MM.1S (cell line): ENCODE measurements around the gene STRN.

Source experiments
- DNase-seq: peaks from one replicate; pipeline ENCODE4 v3.0.0-alpha.2; 2015
- H2AFZ ChIP-seq: fragments of 300-600 bp; sonication (generic); 2 replicates; pipeline ENCODE4 v1.6.0; 2016; ENCODE audit warnings: antibody characterized with exemption, low read length
- H3F3A ChIP-seq: fragments of 300-600 bp; sonication (generic); 2 replicates; pipeline ENCODE4 v1.6.1; 2016; ENCODE audit warnings: mild to moderate bottlenecking, antibody characterized with exemption, low read length, moderate library complexity, mixed read lengths; ENCODE audit not compliant: insufficient read depth
- H3K27ac ChIP-seq: fragments of 300-600 bp; sonication (generic); 2 replicates; pipeline ENCODE4 v1.5.1; 2016; ENCODE audit warnings: mild to moderate bottlenecking, low read length
- H3K27me3 ChIP-seq: fragments of 300-600 bp; sonication (generic); replicated peaks from 2 replicates; pipeline ENCODE4 v1.6.0; 2016; ENCODE audit warnings: low read length; ENCODE audit not compliant: insufficient read depth
- H3K36me3 ChIP-seq: fragments of 300-600 bp; sonication (generic); replicated peaks from 2 replicates; pipeline ENCODE4 v1.6.1; 2016; ENCODE audit warnings: mild to moderate bottlenecking, low read length, mixed read lengths; ENCODE audit not compliant: insufficient read depth
- H3K4me1 ChIP-seq: fragments of 300-600 bp; sonication (generic); 2 replicates; pipeline ENCODE4 v1.6.1; 2016; ENCODE audit warnings: low read length, mixed read lengths
- H3K4me2 ChIP-seq: fragments of 300-600 bp; sonication (generic); 2 replicates; pipeline ENCODE4 v1.6.0; 2016; ENCODE audit warnings: low read depth, low read length
- H3K4me3 ChIP-seq: fragments of 300-600 bp; sonication (generic); 2 replicates; pipeline ENCODE4 v1.5.1; 2016; ENCODE audit warnings: low read length, mixed read lengths
- H3K79me2 ChIP-seq: fragments of 300-600 bp; sonication (generic); 2 replicates; pipeline ENCODE4 v1.6.1; 2016; ENCODE audit warnings: mixed run types, low read length, mixed read lengths
- H3K9ac ChIP-seq: fragments of 300-600 bp; sonication (generic); 2 replicates; pipeline ENCODE4 v1.6.1; 2016; ENCODE audit warnings: low read length, mixed read lengths
- H3K9me2 ChIP-seq: fragments of 300-600 bp; sonication (generic); replicated peaks from 2 replicates; pipeline ENCODE4 v1.6.1; 2016; ENCODE audit warnings: mild to moderate bottlenecking, low read length, mixed read lengths; ENCODE audit not compliant: insufficient read depth
- H3K9me3 ChIP-seq: fragments of 300-600 bp; sonication (generic); replicated peaks from 2 replicates; pipeline ENCODE4 v1.6.1; 2016; ENCODE audit warnings: mild to moderate bottlenecking, low read length, mixed read lengths; ENCODE audit not compliant: insufficient read depth
- H4K20me1 ChIP-seq: fragments of 300-600 bp; sonication (generic); 2 replicates; pipeline ENCODE4 v1.6.1; 2016; ENCODE audit warnings: mild to moderate bottlenecking, low read length, moderate library complexity, mixed read lengths; ENCODE audit not compliant: insufficient read depth
- EZH2 ChIP-seq: fragments of 300-600 bp; sonication (generic); optimal IDR thresholded peaks from 2 replicates; pipeline ENCODE3; 2017; ENCODE audit warnings: low read depth, mild to moderate bottlenecking, antibody characterized with exemption, low read length, mixed read lengths
- EZH2phosphoT487 ChIP-seq: fragments of 300-600 bp; sonication (generic); IDR thresholded peaks from 2 replicates; pipeline ENCODE4 v1.6.1; 2018; ENCODE audit warnings: antibody characterized with exemption, low read length
- TF ChIP-seq, protein P1 (sequence below): fragments of 300-600 bp; sonication (generic); IDR thresholded peaks from 2 replicates; pipeline ENCODE4 v1.5.1; 2016; ENCODE audit warnings: antibody characterized with exemption, low read length, mixed read lengths

Gene STRN

DNA sequence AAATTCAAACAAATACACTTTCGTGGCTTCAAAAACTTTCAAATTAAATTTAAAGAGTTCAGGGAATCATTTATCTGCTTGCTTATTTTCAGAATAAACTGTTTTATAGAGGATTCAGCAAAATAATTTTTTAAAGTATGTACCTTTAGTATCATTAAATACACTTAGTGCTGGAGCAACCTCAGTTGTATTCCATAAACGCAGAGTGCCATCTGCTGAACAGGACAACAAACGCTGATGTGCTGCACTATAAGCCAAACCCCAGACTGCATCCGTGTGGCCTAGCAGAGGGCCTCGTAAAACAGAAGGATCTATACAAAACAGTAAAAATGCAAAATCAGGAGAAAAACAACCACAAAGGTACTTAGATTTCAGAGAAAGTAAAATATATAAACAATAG is 108.6 kb downstream of the STRN start:
- no peaks in the 10 kb centered on the region for H3K79me2 ChIP-seq
- no peak overlapping the region for H2AFZ ChIP-seq
- H3K9me3 ChIP-seq, result no peaks in the 10 kb centered on the region
- no peaks in the 10 kb centered on the region for H3F3A ChIP-seq
- no peaks in the 10 kb centered on the region for H3K4me1 ChIP-seq
- DNase-seq, result no peak
- no peak overlapping the region for H3K9ac ChIP-seq
- no peak overlapping the region for H3K27ac ChIP-seq
- no peaks in the 10 kb centered on the region for H4K20me1 ChIP-seq
- H3K4me2 ChIP-seq, result no peak overlapping the region
- H3K9me2 ChIP-seq, result no peaks in the 10 kb centered on the region
- H3K4me3 ChIP-seq, result no peak overlapping the region
- H3K36me3 ChIP-seq, result no peaks in the 10 kb centered on the region
- TF ChIP-seq EZH2 (no peak), EZH2phosphoT487 (no peak)
- TF ChIP-seq, protein P1, sequence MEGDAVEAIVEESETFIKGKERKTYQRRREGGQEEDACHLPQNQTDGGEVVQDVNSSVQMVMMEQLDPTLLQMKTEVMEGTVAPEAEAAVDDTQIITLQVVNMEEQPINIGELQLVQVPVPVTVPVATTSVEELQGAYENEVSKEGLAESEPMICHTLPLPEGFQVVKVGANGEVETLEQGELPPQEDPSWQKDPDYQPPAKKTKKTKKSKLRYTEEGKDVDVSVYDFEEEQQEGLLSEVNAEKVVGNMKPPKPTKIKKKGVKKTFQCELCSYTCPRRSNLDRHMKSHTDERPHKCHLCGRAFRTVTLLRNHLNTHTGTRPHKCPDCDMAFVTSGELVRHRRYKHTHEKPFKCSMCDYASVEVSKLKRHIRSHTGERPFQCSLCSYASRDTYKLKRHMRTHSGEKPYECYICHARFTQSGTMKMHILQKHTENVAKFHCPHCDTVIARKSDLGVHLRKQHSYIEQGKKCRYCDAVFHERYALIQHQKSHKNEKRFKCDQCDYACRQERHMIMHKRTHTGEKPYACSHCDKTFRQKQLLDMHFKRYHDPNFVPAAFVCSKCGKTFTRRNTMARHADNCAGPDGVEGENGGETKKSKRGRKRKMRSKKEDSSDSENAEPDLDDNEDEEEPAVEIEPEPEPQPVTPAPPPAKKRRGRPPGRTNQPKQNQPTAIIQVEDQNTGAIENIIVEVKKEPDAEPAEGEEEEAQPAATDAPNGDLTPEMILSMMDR, result no peak
- no peaks in the 10 kb centered on the region for H3K27me3 ChIP-seq

DNA sequence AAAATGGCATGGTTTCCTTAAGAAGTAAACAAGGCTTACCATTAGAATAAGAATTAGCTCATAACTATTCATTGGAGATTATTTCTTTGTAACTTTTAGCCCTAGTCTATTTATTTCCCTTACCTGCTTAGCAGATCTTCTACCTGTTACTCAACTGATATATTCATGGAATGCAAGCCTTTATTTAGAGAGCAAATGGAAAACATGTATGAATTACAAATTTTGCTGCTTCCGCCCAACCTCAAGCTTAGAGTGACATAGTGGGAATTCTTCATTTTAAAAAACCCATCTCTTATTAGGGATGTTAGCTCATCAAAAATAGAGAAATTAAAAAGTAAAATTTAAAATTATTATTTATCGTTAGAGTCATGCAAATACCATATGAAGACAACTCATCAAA is 110.9 kb downstream of the STRN start:
- Histone ChIP-seq H4K20me1 (no peaks in the 10 kb centered on the region), H3K27ac (no peak overlapping the region), H3K4me2 (no peak overlapping the region), H3F3A (no peaks in the 10 kb centered on the region), H3K9ac (no peak overlapping the region), H3K9me3 (no peaks in the 10 kb centered on the region), H3K27me3 (no peaks in the 10 kb centered on the region), H3K36me3 (no peaks in the 10 kb centered on the region), H3K79me2 (no peaks in the 10 kb centered on the region), H2AFZ (no peak overlapping the region), H3K9me2 (no peaks in the 10 kb centered on the region), H3K4me3 (no peak overlapping the region), H3K4me1 (no peaks in the 10 kb centered on the region)
- no peak for DNase-seq
- TF ChIP-seq EZH2 (no peak), EZH2phosphoT487 (no peak)
- TF ChIP-seq, protein P1, result no peak

- H3K79me2 ChIP-seq, result no peaks in the 10 kb centered on the region
- no peak overlapping the region for H3K9ac ChIP-seq
- DNase-seq, result no peak
- H3K36me3 ChIP-seq, result no peaks in the 10 kb centered on the region
- H3K9me3 ChIP-seq, result no peaks in the 10 kb centered on the region
- no peak overlapping the region for H3K4me3 ChIP-seq
- no peak overlapping the region for H3K4me2 ChIP-seq
- H4K20me1 ChIP-seq, result no peaks in the 10 kb centered on the region
- no peaks in the 10 kb centered on the region for H3K4me1 ChIP-seq
- no peaks in the 10 kb centered on the region for H3K9me2 ChIP-seq
- no peaks in the 10 kb centered on the region for H3K27me3 ChIP-seq
- no peak for TF ChIP-seq EZH2phosphoT487
- no peak for TF ChIP-seq EZH2
- TF ChIP-seq, protein P1, result no peak
- no peaks in the 10 kb centered on the region for H3F3A ChIP-seq
- no peak overlapping the region for H3K27ac ChIP-seq
- no peak overlapping the region for H2AFZ ChIP-seq
These were observed 112.1 kb downstream of the STRN start for GRCh38 chr2:36854241-36854640.
